PC-3 (cell line): ENCODE measurements around the gene GRWD1.

Experiments
- CTCF ChIP-seq: fragments of 300-600 bp; sonication (generic); conservative IDR thresholded peaks from 2 replicates; pipeline ENCODE4 v1.5.1; 2017; ENCODE audit warnings: antibody characterized with exemption, low read depth, mild to moderate bottlenecking, low read length
- EZH2 ChIP-seq: fragments of 300-600 bp; sonication (generic); IDR thresholded peaks from one replicate; pipeline ENCODE4 v1.6.1; 2017; ENCODE audit warnings: antibody characterized with exemption, mild to moderate bottlenecking, low read length; ENCODE audit not compliant: unreplicated experiment

DNA sequence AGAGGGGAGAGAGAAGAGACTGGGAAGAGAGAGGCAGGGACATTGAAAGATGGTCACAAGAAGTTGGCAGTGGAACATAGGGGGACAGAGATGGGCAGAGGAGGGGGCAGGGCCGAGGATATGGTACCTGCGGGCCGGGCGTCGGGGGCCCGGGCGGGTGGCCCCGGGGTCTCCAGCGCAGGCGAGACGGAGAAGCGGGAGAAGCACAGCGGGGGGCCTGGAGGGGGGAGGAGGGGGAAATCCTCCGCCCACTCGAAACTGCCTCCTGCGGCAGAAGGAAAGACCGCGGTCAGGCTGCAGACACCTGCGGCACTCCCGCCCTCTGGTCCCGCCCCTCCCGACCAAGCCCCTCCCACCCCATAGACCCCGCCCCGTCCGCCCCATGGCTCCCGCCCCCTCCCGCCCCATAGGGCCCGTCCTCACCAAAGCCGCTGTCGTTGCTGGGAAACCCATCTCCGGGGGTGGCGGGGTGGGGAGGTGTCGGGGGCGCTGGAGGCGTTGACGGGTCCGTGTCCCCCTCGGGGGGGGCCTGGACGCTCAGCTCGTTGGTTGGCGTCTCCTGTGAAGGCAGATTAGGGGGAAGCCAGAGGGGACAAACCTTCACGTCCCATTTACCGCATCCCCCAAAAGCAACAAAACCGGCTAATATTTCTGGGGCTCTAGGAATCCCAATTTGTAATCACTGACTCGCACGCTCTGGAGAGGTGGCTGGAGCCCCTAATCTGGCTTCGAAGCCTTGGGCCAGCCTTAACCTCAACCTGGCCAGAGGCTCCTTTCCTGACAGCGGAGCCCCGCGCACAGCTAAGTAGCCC is 45.4 kb downstream of the GRWD1 start:
- TF ChIP-seq CTCF (no peak), EZH2 (no peak)
